ENCODE measurements around the gene GGTLC3.
"Not testable (repeated sequence)": the region's sequence is repeated elsewhere in the genome, so short reads cannot be mapped to it uniquely, and the experiment has no call there.

GGTLC3 gene

GRCh38 chr22:18518061-18518460 is at the start of gene GGTLC3:
TSS of gene GGTLC3 (minus strand) at chr22:18518161. CDS start at chr22:18517897, 264 bp downstream.
- DNase-seq (ENCODE audit: low spot score), result not testable (repeated sequence)

GRCh38 chr22:18560099-18560974 is 42.4 kb upstream of the GGTLC3 start:
- not testable (repeated sequence) for DNase-seq (ENCODE audit: low spot score)

- DNase-seq (ENCODE audit: low spot score), result not testable (repeated sequence)
These were observed 41.0 kb upstream of the GGTLC3 start for GRCh38 chr22:18558939-18559338.

- not testable (repeated sequence) for DNase-seq (ENCODE audit: low spot score)
These were observed 40.6 kb upstream of the GGTLC3 start for GRCh38 chr22:18558516-18558915.

- DNase-seq (ENCODE audit: low spot score), result not testable (repeated sequence)
These were observed 36.6 kb upstream of the GGTLC3 start for GRCh38 chr22:18554280-18555256.

- DNase-seq (ENCODE audit: low spot score), result not testable (repeated sequence)
These were observed 35.1 kb upstream of the GGTLC3 start for GRCh38 chr22:18552839-18553597.

GRCh38 chr22:18551046-18551445 is 33.1 kb upstream of the GGTLC3 start:
- not testable (repeated sequence) for DNase-seq (ENCODE audit: low spot score)

GRCh38 chr22:18549458-18550179 is 31.7 kb upstream of the GGTLC3 start:
- not testable (repeated sequence) for DNase-seq (ENCODE audit: low spot score)

- DNase-seq (ENCODE audit: low spot score), result not testable (repeated sequence)
These were observed 26.7 kb upstream of the GGTLC3 start for GRCh38 chr22:18544615-18545014.

GRCh38 chr22:18543400-18543799 is 25.4 kb upstream of the GGTLC3 start:
- DNase-seq (ENCODE audit: low spot score), result not testable (repeated sequence)

- DNase-seq (ENCODE audit: low spot score), result not testable (repeated sequence)
These were observed 22.0 kb upstream of the GGTLC3 start for GRCh38 chr22:18539994-18540393.

GRCh38 chr22:18534315-18534714 is 16.4 kb upstream of the GGTLC3 start:
- DNase-seq (ENCODE audit: low spot score), result not testable (repeated sequence)

GRCh38 chr22:18533633-18534032 is 15.7 kb upstream of the GGTLC3 start:
- DNase-seq (ENCODE audit: low spot score), result not testable (repeated sequence)

- not testable (repeated sequence) for DNase-seq (ENCODE audit: low spot score)
These were observed 11.6 kb upstream of the GGTLC3 start for GRCh38 chr22:18529416-18530145.

- not testable (repeated sequence) for DNase-seq (ENCODE audit: low spot score)
These were observed 10.8 kb upstream of the GGTLC3 start for GRCh38 chr22:18528597-18529415.

GRCh38 chr22:18527752-18528596 is 10.0 kb upstream of the GGTLC3 start, which contains the start of gene TMEM191B:
TSS of gene TMEM191B (plus strand) at chr22:18527802. CDS start at chr22:18527981, 179 bp downstream.
- DNase-seq (ENCODE audit: low spot score), result not testable (repeated sequence)

- not testable (repeated sequence) for DNase-seq (ENCODE audit: low spot score)
These were observed 5.4 kb upstream of the GGTLC3 start for GRCh38 chr22:18523328-18523727.

- DNase-seq (ENCODE audit: low spot score), result not testable (repeated sequence)
These were observed 4.8 kb upstream of the GGTLC3 start for GRCh38 chr22:18522762-18523161.

Data from AG20443 (cell line).